ENCODE data around the gene HTRA3. TPM values are rescaled to one million over a fixed set of nuclear protein-coding genes. Genes with fewer than 3 reads are reported as not detected.

HTRA3 gene
- total RNA-seq, 1 experiment from 2014 or later = not detected

DNA sequence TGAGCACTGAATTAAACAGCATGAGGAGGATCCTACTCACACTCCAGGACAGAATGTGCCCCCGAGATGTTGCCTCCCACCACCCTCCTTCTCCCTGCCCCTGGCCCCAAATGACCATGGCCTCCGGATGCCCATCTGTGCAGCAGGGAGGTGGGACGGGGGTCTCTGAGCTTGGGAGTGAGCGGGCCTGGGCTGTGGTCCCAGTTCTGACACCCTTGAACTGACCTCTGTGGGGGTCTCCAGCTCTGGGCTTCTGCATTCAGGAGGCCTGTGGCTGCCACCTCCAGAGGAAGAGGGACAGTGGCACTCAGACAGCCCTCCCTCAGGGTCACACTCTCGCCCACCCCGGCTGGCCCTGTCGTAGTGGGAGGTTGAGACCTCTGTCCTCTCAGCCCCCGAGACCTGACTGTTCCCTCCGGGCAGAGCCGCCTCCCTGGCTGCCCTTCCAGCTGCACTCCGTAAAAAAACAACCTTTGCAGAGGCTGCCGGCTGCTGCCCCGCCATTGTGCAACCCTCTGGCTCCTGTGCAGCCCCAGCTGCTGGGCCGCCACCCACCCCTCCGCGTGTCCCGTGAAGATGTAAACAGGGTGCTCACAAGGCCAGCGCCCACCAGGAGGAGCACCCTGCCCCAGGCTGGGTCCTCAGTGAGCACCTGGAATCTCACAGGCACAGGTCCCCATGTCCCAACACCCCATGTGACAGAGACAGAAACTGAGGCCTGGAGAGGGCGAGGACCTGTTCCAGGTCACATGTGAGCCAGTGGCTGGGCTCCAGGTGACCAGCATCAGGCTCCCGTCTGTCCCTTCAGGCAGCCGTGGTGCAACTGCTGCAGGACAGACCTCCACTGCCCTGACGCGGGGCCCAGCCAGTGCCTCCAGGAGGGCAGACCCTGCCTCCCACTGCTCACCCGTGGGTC, 39.6 kb downstream of the HTRA3 start:
- no peak for DNase-seq (ENCODE audit: low spot score)

DNA sequence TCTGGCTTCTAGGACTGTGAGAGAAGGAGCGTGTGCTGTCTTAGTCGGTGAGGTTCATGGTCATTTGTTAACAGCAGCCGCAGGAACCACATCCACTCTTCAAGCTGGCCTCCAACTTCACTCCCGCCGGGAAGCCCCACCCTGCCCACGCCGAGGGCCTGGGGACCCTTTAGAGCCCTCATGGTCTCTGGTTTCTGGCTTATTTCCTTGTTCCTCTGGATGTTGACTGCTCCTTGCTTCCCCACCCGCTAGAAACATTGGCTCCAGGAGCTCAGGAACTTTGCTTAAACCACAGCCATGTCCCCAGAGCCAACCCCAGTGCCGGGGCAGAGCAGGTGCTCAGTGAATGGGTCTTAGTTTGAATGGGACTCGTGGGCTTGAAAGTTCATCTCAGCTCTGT, 40.8 kb downstream of the HTRA3 start:
- no peak for DNase-seq (ENCODE audit: low spot score)

DNA sequence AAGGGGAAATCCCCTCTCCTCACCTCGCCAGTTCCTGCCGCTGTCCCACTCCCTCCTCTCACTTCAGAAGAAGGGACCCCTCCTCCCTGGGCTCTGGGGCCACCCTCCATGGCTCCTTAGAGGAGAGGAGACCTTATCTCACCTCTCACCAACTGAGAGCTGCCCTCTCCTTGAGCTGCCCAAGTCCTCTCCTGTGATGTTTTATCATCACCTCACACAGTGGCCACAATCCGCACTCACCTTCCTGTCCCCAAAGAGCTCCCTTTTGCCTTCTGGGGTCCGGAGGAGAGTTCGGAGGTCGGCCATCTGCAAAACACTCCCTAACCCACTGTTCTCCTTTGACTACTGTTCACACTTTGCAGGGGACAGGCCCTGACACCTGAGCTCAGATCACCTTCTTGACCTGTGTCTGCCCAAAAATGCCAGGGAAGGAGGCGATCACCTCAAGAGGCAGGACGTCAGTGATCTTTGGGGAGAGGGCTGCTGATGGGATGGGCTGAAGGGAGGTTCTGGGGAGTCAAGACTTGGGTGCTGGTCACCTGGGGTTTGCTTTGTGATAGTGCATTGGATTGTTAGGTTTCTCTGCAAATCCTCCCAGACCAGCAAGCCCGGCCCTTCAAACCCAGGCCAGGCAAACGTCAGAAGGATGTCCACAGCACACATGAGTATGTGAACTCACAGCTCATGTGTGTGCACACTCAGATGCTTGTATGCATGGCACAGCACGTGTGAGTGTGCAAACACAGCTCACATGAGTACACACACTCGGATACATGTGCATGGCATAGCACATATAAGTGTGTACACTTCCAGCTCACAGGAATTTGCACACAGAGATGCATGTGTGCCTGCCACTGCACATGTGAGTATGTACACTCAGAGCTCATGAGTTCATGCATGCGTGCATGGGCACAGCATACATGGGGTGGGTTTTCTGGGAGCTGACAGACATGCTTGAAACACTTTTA, 41.8 kb downstream of the HTRA3 start:
- no peak for DNase-seq (ENCODE audit: low spot score)

DNA sequence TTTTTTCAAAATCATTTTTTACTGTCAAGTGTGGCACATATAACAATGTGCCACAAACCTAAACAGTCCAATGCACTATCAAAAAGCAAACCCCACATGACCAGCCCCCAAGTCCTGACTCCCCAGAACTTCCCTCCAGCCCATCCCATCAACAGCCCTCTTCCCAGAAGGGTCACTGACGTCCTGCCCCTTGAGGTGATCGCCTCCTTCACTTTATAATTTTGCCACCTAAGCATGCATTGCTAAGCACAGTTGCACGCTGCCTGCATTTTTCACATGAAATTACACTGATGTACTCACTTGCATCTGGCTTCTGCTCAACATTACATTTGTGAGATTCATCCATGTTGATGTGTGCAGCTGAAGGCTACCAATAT, 42.5 kb downstream of the HTRA3 start:
- DNase-seq (ENCODE audit: low spot score) = no peak

DNA sequence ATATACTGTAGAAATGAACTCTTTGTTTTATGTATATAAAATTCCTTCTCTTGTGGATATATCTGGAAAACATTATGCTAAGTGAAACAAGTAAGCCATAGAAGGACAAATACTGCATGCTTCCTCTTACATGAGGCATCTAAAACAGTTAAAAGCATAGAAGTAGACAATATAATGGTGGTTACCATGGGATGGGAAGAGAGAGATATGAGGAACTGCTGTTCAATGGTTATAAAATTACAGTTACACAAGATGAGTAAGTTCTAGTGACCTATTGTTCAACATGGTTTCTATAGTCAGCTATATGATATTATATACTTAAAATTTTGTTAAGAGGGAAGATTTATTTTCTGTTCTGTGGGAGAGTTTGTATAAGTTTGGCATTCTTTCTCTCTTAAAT, 43.4 kb downstream of the HTRA3 start:
- DNase-seq (ENCODE audit: low spot score) = no peak

DNA sequence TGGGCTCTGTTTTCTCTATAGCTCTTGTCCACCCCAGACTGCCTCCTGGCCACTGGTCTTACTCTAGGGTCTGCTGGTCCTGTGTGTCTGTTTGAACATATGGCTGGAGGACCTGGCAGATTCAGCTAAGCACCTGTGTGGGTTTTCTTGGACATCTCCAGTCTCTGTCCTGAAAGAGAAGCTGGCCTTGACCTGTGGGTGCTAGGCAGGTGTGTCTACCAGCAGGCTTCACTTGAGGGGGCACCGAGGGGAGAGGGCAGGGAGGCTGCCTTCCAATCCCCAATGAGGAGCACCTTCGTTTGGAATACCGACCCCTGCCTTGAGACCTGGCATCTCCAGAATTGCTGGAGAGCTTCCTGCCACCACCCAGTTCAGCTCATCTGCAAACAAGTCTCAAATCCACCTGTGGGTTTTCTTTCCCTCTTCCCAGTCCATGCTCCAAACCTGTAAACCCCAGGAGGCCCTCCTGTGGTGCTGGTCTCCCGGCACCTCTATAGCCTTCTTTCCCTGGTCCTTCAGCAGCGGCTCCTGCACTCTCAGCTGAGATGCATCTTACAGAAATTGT, 45.2 kb downstream of the HTRA3 start:
- no peak for DNase-seq (ENCODE audit: low spot score)

DNA sequence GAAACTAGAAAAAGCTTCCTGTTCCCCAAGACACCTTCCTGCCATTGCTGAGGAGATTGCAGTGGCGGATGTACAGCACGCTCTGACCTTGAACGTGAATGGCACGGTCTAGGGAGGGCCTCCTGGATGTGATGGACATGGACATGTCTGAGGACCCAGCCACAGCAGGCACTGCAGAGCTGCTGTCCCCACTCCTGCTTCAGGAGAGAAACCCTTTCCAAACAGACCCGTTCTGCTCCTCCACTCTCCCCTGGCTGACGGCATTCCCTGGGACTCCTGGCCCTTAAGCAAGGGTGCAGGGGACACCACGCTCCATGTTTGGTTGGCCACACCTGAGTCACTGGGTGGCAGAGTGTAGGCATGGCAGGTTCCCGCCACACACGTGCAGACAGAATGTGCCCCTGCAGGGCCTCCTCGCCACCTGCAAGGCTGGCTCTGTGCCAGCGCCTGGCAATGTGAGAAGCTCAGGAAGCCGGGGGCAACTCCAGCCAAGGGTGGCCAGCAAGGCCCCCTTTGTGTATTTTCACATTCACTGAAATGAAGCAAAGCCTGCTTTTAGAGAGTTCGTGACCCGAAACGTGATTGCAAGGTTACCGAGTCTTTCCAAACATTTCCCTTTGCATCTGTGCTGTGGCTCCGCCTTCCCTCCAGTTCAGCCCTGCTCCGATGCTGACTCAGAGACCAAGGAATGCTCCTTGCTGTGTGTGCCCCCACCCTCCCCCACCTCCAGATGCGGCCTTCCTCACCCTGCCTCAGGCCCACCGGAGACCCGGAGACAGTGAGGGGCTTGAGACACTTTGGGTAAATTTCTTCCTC, 46.1 kb downstream of the HTRA3 start:
- peak; percentile 67 for DNase-seq (ENCODE audit: low spot score)

DNA sequence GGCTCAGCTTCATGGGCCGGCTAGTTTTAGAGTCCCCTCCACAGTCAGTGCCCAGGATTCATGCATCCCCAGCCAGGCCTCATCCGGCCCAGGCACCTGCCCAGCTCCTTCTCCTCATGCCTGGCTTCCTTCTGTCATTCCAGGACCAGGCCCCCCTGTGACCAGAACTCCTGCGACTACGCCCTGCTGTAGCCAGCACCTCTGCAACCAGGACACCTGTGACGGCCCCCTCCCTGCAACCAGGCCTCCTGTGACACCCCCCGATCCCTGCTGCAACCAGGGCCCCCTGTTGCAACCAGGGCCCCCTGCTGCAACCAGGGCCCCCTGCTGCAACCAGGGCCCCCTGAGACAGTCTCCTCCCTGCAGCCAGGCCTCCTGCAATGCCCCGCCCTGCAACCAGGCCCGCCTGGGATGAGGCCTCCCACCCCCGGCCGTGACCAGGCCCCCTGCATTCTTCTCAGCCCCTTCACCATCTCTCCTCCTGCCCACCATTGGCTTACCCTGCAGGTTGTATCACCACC, 46.8 kb downstream of the HTRA3 start:
- no peak for DNase-seq (ENCODE audit: low spot score)

DNA sequence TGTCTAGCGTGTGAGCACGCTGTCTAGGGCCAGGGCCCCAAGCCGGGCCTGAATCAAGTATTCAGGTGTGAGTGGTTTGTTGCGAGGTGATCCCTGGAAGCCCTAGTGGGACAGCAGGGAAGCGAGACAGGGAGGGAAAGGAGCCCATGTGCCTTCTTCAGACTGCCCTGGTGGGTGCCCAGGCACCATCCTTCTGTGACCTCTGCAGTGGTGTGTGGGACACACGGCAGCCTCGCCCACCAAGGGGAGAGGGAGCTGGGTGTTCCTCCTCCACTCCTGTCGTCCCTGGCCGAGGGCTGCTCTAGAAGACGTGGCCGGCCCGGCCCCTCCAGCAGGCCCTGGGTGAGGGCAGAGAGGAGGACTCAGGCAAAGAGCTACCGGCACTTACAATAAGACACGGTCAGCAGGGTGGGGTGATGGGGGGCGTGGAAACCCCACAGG, 47.4 kb downstream of the HTRA3 start:
- DNase-seq (ENCODE audit: low spot score) = no peak

DNA sequence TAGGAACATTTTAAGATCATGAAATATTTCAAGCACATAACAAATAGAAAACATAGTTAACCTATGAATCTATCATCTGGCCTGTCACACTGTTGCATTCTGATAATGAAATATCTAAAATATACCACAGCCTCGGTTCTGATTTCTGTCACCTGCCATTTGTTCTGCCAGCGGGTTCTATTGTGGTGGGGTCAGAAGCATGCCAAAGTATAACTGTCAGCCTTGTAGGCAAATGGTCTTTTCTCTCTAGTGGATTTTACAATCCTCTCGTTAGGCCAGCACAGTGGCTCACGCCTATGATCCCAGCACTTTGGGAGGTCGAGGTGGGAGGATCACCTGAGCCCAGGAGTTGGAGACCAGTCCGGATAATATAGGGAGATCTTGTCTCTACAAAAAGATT, 47.9 kb downstream of the HTRA3 start:
- DNase-seq (ENCODE audit: low spot score) = no peak

DNA sequence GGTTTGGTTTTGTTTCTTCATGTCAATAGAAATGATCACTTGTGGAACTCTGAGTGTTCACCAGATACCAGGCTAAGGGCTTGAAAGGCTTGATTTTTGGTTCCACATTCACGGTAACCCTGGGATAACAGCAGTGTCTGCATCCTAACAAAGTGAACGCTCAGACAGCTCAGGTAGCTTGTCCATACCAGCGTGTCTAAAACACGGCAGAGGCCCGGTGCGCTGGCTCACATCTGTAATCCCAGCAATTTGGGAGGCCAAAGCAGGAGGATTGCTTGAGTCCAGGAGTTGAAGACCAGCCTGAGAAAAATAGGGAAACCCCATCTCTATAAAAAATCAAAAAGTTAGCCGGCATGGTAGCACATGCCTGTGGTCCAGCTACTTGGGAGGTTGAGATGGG, 49.0 kb downstream of the HTRA3 start:
- DNase-seq (ENCODE audit: low spot score) = no peak

DNA sequence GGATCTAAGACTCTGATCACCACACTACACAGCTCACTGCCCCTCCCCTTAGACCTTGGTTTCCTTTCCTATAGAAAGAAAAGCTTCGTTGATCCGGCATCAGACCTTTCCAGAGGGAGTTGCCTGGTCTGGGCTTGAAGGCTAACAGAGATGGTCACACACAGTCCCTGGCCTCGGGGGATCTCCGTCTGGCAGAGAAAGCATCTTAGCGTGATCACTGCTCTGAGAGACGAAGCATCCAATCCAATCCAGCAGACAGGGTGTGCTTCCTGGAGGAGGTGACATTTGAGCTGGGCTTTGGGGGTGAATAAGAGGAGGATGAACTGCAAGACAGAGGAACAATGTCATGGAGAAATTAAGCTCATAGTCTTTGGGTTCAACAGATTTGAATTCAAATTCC, 49.5 kb downstream of the HTRA3 start:
- no peak for DNase-seq (ENCODE audit: low spot score)

DNA sequence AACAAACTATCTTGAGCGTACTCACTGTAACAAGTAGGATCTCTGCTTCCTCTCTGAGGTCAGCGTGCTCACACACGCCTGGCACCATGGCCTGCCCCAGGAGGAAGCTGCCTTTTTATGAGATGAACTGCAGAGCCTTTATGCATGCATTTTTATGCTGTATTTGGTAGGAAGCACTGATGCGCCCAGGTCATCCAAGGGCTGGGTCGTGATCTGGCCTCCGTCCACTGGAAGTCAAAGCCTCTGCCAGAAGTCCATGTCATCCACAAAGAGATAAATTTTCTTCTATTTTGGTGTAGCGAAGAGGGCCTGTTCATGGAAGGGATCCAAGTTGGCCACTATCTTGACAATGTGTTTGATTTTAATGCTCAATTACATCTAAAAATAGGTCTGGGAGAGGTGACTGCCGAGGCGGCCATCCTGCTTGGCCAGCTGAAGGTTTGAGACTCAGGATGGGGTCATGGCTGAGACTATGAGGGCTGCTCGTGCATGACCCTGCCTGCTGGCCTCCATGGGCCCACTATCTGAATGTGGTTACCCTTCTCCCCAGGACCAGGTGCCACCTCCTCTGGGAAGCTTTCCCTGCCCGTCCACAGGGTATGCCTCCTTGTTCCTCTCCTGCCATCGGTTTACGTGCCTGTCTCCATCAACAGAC, 50.3 kb downstream of the HTRA3 start:
- no peak for DNase-seq (ENCODE audit: low spot score)

DNA sequence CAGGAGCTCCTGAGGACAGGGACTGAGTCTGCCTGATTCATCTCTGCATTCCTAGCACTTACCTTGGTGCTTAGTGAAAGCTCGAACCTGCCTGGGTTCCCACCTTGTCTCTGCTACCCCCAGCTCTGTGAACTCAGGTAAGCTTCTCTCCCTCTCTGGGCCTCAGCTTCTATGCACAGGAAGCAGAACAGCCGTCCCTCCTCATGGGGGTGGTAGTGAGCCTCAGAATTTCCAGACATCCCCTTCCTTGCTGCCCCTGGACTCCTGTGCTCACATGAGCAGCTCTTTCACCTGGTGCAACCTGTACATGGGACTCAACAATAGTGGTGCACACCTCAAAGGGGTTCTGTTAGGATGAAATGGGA, 50.8 kb downstream of the HTRA3 start:
- peak; percentile 35 for DNase-seq (ENCODE audit: low spot score)

DNA sequence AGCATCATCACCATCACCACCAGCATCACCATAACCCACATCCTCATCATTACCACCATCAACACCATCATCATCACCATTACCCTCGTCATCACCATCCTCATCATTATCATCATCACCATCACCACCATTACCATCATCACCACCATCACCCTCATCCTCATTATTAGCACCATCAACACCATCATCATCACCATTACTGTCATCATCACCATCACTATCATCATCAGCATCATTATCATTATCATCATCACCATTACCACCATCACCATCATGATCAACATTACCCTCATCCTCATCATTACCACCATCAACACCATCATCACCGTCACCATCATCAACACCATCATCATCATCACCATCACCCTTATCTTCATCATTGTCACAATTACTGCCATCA, 51.7 kb downstream of the HTRA3 start:
- no peak for DNase-seq (ENCODE audit: low spot score)

DNA sequence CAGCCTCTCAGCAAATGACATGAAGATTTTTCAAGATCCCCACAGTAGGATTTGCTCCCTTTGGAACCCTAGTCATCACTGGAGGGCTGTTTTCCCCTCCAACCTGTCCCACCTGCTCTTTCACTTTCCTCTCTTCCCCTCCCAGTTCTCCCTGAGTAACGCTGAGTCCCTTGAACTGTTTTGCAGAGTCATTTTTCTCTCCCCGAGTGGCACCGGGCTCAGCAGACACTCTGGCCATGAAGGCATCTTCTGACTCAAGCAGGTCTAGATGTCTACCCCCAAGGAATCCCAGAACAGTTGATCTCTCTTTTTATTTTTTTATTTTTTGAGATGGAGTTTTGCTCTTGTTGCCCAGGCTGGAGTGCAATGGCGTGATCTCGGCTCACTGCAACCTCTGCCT, 52.2 kb downstream of the HTRA3 start:
- DNase-seq (ENCODE audit: low spot score) = no peak

DNA sequence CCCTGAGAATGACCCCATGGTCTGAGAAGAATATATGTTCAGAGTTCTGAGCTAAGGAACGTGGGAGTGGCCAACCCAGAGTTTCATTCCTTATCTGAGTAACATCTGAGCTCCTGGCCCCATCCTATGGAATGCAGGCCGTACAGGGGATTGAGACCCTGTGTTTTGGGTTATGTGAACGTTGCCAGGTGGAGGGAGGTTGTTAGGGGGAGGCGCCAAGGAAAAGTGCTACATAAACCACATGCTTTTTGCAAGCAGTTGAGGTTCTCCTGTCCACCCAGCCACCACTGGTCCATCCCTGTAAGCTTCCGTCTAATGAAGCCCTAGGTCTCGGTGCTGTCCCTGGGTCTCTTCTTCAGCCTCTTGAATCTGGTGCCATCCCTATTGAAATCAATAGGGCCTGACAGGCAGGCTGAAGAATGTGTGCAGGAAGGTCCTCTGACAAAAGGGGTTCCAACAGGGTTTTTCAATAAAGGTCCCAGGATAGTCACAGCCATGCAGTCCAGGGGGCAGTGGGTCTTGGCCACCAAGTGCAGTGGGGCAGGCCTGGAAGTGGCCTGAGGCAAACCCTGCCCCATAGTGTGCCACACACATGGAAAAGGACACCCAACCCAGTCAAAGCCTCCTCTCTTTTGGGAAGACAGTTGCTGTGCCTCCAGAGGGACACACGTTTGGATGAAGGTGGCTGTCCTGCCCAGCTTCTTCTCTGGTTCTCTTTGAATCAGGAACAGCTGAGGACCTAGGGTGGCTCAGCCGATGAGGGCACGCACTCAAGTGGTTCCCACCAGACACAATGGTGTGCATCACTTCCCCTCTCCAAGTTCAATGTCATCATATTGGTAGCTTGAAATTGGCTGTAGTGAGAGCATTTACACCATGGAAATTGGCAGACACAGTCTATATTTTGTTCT, 53.5 kb downstream of the HTRA3 start:
- DNase-seq (ENCODE audit: low spot score) = no peak

DNA sequence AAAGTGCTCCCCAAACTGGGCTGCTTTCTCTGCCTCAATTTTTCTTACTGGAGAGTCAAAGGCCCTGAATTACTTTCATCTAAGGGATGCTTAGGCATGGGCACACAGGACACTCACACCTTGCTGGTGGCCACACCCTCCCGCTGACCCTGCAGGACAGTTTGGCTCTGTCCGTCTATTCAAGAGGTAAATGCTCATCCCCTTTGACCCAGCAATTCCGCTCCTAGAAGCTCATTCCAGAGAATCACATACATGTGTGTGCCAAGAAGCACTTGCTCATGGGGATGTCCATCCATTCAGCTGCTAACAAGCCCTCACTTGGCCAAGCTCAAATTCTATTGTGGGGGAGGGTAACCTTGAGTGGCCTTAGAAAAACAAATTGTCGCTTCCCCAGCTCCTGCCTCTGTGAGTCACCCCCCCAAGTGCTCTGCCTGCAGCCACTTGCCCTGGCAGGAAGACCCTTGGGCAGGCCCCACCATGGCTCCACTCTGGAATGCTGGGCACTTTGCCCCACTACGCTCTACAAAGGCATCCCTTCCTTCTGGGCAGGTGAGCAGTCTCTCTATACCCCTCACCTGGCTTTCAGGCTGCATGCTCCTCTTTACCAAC, 54.5 kb downstream of the HTRA3 start:
- no peak for DNase-seq (ENCODE audit: low spot score)

DNA sequence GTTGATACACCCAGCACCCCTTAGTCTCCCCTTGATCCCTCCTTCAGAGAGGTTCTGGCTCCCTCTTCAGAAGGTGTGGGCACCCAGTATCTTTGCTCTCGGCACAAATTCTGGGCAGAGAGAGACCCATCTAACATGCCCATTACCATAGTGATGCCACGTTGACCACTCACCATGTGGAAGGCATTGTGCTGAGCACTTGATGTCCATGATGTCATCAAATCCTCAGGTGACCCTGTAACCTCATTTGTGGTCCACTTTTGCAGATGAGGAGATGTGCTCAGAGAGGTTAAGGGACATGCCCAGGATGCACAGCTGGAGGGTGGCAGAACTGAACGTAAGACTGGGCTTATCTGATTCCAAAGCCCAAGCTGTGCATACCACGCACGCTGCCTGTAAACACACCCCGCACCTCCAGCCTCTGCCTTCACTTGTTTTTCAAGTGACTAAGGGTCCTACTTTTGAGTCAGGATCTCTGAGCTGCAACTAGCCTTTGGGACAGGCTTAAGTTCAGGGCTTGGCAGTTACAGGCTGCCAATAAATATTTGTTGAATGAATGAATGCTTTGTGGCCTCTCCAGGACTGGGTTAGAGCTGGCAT, 55.2 kb downstream of the HTRA3 start:
- no peak for DNase-seq (ENCODE audit: low spot score)
